K562 (cell line): ENCODE data around the gene HIPK2. TPM values are rescaled to one million over a fixed set of nuclear protein-coding genes. Genes with fewer than 3 reads are reported as not detected.

Source experiments
- ATAC-seq: fragments of 200-7000 bp; cut with Tn5 transposase; 3 replicates; pipeline ENCODE4 v1.9.1; 2020; ENCODE audit warnings: moderate library complexity
- BruUV-seq: library from RNA; stranded (reverse); fragments of 400-500 nt; replicated peaks from 2 replicates; lab custom pipeline; 2021; lab: Mats Ljungman, UMichigan
- CTCF ChIA-PET: fragments of 300-600 bp; formaldehyde crosslinking; extraction: SDS; loops from one replicate; lab custom pipeline; 2021; ENCODE audit warnings: low intra/inter-chr PET ratio; lab: Yijun Ruan, JAX
- POLR2A ChIA-PET: fragments of 300-600, 350-650 bp; sonication (Branson Sonifier 250); formaldehyde crosslinking; extraction: SDS; loops from one replicate; lab custom pipeline; 2021; ENCODE audit warnings: antibody characterized with exemption, inconsistent platforms; lab: Yijun Ruan, JAX
- DNase-seq, 4 experiments: peaks; one replicate each; pipeline versions ENCODE4 v3.0.0 to v3.0.0-alpha.2; 2011 to 2018; ENCODE audit warnings: low spot score in 3 of 4, mixed read lengths in 3 of 4; ENCODE audit errors: extremely low read depth in 1 of 4
- FAIRE-seq: peaks from 2 replicates; lab custom pipeline; 2011; peaks lifted over from hg19 to GRCh38; lab: Jason Lieb, UNC
- H2AFZ ChIP-seq: 2 replicates; pipeline ENCODE4 v1.6.0; 2011; ENCODE audit warnings: low read depth, low read length, control low read depth, inconsistent platforms
- H3K27ac ChIP-seq: fragments of 200-600 bp; 3 replicates; pipeline ENCODE4 v1.8.0; 2011; ENCODE audit warnings: low read depth, mild to moderate bottlenecking, control low read depth, inconsistent platforms, low read length, moderate library complexity, mixed read lengths; ENCODE audit errors: extremely low read depth
- H3K27me3 ChIP-seq, 2 experiments: fragments of 300-600 bp in 1 of 2; 2 replicates in 1 of 2; 3 replicates in 1 of 2; pipeline versions ENCODE4 v1.6.0 to v1.8.0; 2011; ENCODE audit warnings: inconsistent platforms in 2 of 2, low read length in 2 of 2, mild to moderate bottlenecking in 1 of 2, mixed read lengths in 1 of 2, moderate library complexity in 1 of 2; ENCODE audit not compliant: control insufficient read depth in 2 of 2, insufficient read depth in 2 of 2
- H3K36me3 ChIP-seq: fragments of 300-600 bp; 3 replicates; pipeline ENCODE4 v1.8.0; 2011; ENCODE audit warnings: mild to moderate bottlenecking, low read length, inconsistent platforms; ENCODE audit not compliant: control insufficient read depth, insufficient read depth
- H3K4me1 ChIP-seq, 2 experiments: fragments of 200-600 bp in 1 of 2; replicated peaks in 1 of 2; 2 replicates in 1 of 2; 3 replicates in 1 of 2; pipeline versions ENCODE4 v1.5.1 to v1.8.0; 2011; ENCODE audit warnings: inconsistent platforms in 2 of 2, low read length in 2 of 2, mild to moderate bottlenecking in 1 of 2, mixed read lengths in 1 of 2, moderate library complexity in 1 of 2; ENCODE audit not compliant: control insufficient read depth in 2 of 2, insufficient read depth in 2 of 2
- H3K4me2 ChIP-seq: 2 replicates; pipeline ENCODE4 v1.6.1; 2011; ENCODE audit warnings: low read length, control low read depth, inconsistent platforms, mixed read lengths; ENCODE audit not compliant: insufficient read depth
- H3K4me3 ChIP-seq: fragments of 200-600 bp; sonication (generic), shearing (Covaris generic); 2 replicates; pipeline ENCODE4 v1.5.1; 2016; ENCODE audit warnings: control low read depth, inconsistent platforms
- H3K79me2 ChIP-seq: fragments of 200-600 bp; 3 replicates; pipeline ENCODE4 v1.8.0; 2011; ENCODE audit warnings: low read length, inconsistent platforms; ENCODE audit not compliant: control insufficient read depth, insufficient read depth
- H3K9ac ChIP-seq, 2 experiments: 2 replicates each; pipeline versions ENCODE4 v1.6.0 to v1.6.1; 2011; ENCODE audit warnings: low read depth in 2 of 2, low read length in 2 of 2, control low read depth in 1 of 2, inconsistent platforms in 1 of 2, mild to moderate bottlenecking in 1 of 2, mixed read lengths in 1 of 2; ENCODE audit not compliant: insufficient read depth in 1 of 2
- H3K9me1 ChIP-seq: one replicate; pipeline ENCODE4 v1.6.0; 2011; ENCODE audit warnings: inconsistent platforms, mild to moderate bottlenecking, low read length, moderate library complexity; ENCODE audit not compliant: control insufficient read depth, insufficient read depth
- H3K9me3 ChIP-seq: replicated peaks from 2 replicates; pipeline ENCODE4 v1.5.1; 2011; ENCODE audit warnings: low read depth, low read length, inconsistent platforms; ENCODE audit not compliant: control insufficient read depth, insufficient read depth
- H4K20me1 ChIP-seq: replicated peaks from 2 replicates; pipeline ENCODE4 v1.6.1; 2011; ENCODE audit warnings: low read length, inconsistent platforms, mixed read lengths; ENCODE audit not compliant: control insufficient read depth, insufficient read depth
- KHSRP ChIP-seq: fragments of 450-650 bp; IDR thresholded peaks from 2 replicates; pipeline ENCODE4 v1.6.1; 2017
- NKRF ChIP-seq: fragments of 450-650 bp; IDR thresholded peaks from 2 replicates; pipeline ENCODE4 v1.6.1; 2016; ENCODE audit warnings: borderline replicate concordance
- WGBS: fragments of 100-300 bp; shearing (Covaris generic); methylation state at CpG from one replicate; pipeline ENCODE4 v1.1.6; 2016; ENCODE audit warnings: low coverage, mixed read lengths; ENCODE audit not compliant: insufficient coverage; ENCODE audit errors: missing lambda C conversion rate; 5-methylcytosine and 5-hydroxymethylcytosine counted together
- in situ Hi-C: fragments of 300-500 bp; cut with MboI; formaldehyde crosslinking; loops from 4 replicates; pipeline ENCODE4 v1.15.0; 2018; ENCODE audit warnings: inconsistent platforms, mixed read lengths
- intact Hi-C: fragments of 100-400 bp; cut with micrococcal nuclease; formaldehyde crosslinking; loops from 2 replicates; pipeline ENCODE4 v1.14.2; 2022
- polyA plus RNA-seq, 8 experiments: library from polyadenylated mRNA; depleted of rRNA in 4 of 8; stranded (reverse) in 5 of 8; unstranded in 3 of 8; fragments of >200 nt; fragmentation: Nextera tagmentation in 2 of 8; fragmentation: Illumina TruSeq in 1 of 8; extraction: Ambion mirVana in 2 of 8; extraction: Trizol in 1 of 8; gene quantifications; 2 replicates each; pipeline versions ENCODE4 v1.2.1 to v1.2.3, GENCODE V29; 2011 to 2014; ENCODE audit warnings: inconsistent platforms in 1 of 8, missing spikeins in 1 of 8
- total RNA-seq, 7 experiments: library from RNA; depleted of rRNA in 6 of 7; stranded (reverse); fragments of >200 nt in 6 of 7; fragmentation: Illumina TruSeq in 2 of 7; extraction: Trizol in 2 of 7; gene quantifications; 2 replicates each; pipeline versions ENCODE4 v1.2.1 to v1.2.3, GENCODE V29; 2011 to 2021; ENCODE audit warnings: low replicate concordance in 1 of 7
- TF ChIP-seq, protein P1 (sequence below): sonication (generic); formaldehyde crosslinking; IDR thresholded peaks from 2 replicates; pipeline ENCODE4 v1.4.0; 2020; ENCODE audit warnings: mild to moderate bottlenecking, missing genetic modification reagents

The HIPK2 gene
- total and polyA plus RNA-seq, 9 of the 15 experiments (the other 6 are each of a cell fraction or from before 2014, with no cell fraction given), result 0.69 to 19.8 (median 5.1) TPM

DNA sequence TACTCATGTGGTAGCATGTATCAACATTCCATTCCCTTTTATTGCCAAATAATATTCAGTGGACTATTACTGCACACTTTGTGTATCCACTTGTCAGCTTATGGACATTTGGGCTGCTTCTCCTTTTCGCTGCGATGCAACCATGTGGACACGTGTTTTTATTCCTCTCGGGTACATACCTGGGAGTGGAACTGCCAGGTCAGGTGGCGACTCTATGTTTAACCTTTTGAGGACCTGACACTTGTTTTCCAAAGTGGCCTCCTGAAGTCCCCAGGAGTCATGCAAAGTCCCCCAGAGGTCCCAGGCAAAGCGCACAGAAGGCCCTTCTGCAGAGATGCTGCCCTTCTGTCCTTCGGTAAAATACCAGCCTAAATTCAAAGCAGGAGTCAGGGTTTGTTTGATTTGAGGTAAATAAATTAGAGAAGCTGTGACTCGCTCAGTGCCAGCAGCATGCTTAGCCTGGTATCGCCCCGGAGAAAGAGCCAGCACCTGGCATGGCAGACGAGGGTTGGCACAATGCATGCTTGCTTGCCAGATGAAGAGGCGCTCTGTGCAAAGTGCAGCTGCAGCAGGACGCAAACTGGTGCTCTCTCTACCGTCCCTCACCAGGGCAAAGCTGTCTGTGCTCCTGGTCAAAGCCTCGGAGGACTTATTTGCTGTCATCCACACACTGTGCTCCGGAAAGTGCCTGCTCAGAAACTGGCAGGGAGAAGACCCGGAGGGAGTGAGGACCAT, 37.8 kb downstream of the HIPK2 start:
- intact Hi-C loops (no loop called here), in situ Hi-C loops (no loop called here)
- no TSS peak for BruUV-seq
- Histone ChIP-seq H4K20me1 (peaks cover 29% of the 10 kb centered on the region), H3K9me3 (no peaks in the 10 kb centered on the region), H3K27ac (no peak overlapping the region), H3K27me3 (peaks cover 0 to 28% of the 10 kb centered on the region in 2 experiments; a peak in 2 of 5 replicates), H3K4me1 (no peaks in the 10 kb centered on the region), H3K9ac (peak overlapping the region in 1 of 2 experiments; percentile 56; a peak in 1 of 4 replicates), H2AFZ (no peak overlapping the region), H3K79me2 (no peaks in the 10 kb centered on the region), H3K36me3 (no peaks in the 10 kb centered on the region), H3K4me2 (no peak overlapping the region), H3K4me3 (no peak overlapping the region), H3K9me1 (no peaks in the 10 kb centered on the region)
- TF ChIP-seq KHSRP (no peak), NKRF (no peak)
- TF ChIP-seq, protein P1, sequence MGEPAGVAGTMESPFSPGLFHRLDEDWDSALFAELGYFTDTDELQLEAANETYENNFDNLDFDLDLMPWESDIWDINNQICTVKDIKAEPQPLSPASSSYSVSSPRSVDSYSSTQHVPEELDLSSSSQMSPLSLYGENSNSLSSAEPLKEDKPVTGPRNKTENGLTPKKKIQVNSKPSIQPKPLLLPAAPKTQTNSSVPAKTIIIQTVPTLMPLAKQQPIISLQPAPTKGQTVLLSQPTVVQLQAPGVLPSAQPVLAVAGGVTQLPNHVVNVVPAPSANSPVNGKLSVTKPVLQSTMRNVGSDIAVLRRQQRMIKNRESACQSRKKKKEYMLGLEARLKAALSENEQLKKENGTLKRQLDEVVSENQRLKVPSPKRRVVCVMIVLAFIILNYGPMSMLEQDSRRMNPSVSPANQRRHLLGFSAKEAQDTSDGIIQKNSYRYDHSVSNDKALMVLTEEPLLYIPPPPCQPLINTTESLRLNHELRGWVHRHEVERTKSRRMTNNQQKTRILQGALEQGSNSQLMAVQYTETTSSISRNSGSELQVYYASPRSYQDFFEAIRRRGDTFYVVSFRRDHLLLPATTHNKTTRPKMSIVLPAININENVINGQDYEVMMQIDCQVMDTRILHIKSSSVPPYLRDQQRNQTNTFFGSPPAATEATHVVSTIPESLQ (CRISPR knock-in tag), result no peak
- 55% methylated on average over 17 of the region's 17 CpGs for WGBS
- POLR2A ChIA-PET, result no interaction called here
- DNase-seq (no peak), FAIRE-seq (no peak), ATAC-seq (no peak)
- CTCF ChIA-PET, result no interaction called here
